H1 (cell line): ENCODE measurements around the gene SDHAF4.
"Not testable (repeated sequence)": the region's sequence is repeated elsewhere in the genome, so short reads cannot be mapped to it uniquely, and the experiment has no call there.

Experiments
- BCL11A ChIP-seq, 2 experiments: IDR thresholded peaks; one replicate each; pipeline ENCODE4 v1.6.1; 2011; ENCODE audit warnings: low read depth in 2 of 2, low read length in 2 of 2, mild to moderate bottlenecking in 2 of 2
- BRCA1 ChIP-seq: IDR thresholded peaks from 2 replicates; pipeline ENCODE4 v1.6.1; 2012; ENCODE audit warnings: low read depth, low read length, improper control_type of control experiment
- CHD1 ChIP-seq: IDR thresholded peaks from 2 replicates; pipeline ENCODE4 v1.6.1; 2012; ENCODE audit warnings: low read depth, low read length, improper control_type of control experiment
- EZH2 ChIP-seq: fragments of 200-600 bp; sonication (generic); IDR thresholded peaks from 2 replicates; pipeline ENCODE4 v1.7.1; 2012; ENCODE audit warnings: low read depth, mild to moderate bottlenecking, moderate library complexity, low read length, inconsistent platforms; ENCODE audit not compliant: severe bottlenecking
- KDM5A ChIP-seq: fragments of 200-600 bp; IDR thresholded peaks from 2 replicates; pipeline ENCODE4 v1.7.1; 2012; ENCODE audit warnings: mild to moderate bottlenecking, low read length, inconsistent platforms, mixed read lengths
- POLR2A ChIP-seq, 2 experiments: IDR thresholded peaks; 1 replicate in 1 of 2; 2 replicates in 1 of 2; pipeline ENCODE4 v1.6.1; 2011; ENCODE audit warnings: low read depth in 2 of 2, low read length in 2 of 2, mild to moderate bottlenecking in 2 of 2; ENCODE audit errors: control extremely low read depth in 1 of 2
- SP1 ChIP-seq: IDR thresholded peaks from 2 replicates; pipeline ENCODE4 v1.6.1; 2011; ENCODE audit warnings: low read depth, low read length
- TAF1 ChIP-seq: IDR thresholded peaks from 2 replicates; pipeline ENCODE4 v1.6.1; 2011; ENCODE audit warnings: mild to moderate bottlenecking, low read depth, low read length
- TF ChIP-seq, protein P1 (sequence below), 3 experiments: IDR thresholded peaks; 1 replicate in 2 of 3; 2 replicates in 1 of 3; pipeline versions ENCODE4 v1.5.1 to v1.6.1; 2011; ENCODE audit warnings: low read length in 3 of 3, mild to moderate bottlenecking in 3 of 3, inconsistent platforms in 2 of 3, low read depth in 1 of 3, moderate library complexity in 1 of 3; ENCODE audit not compliant: insufficient read depth in 1 of 3; ENCODE audit errors: control extremely low read depth in 1 of 3

DNA sequence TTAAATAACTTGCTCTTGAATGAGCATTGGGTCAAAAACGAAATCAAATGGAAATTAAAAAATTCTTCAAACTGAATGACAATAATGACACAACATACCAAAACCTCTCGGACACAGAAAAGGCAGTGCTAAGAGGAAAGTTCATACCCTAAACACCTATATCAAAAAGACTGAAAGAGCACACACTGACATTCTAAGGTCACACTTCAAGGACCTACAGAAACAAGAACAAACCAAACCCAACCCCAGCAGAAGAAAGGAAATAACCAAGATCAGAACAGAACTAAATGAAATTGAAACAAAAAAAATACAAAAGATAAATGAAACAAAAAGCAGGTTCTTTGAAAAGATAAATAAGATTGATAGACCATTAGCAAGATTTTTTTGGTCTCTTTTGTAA, 40.6 kb downstream of the SDHAF4 start:
- TF ChIP-seq SP1; CHD1; EZH2; POLR2A (IDR thresholded peaks at IDR 0.05; ENCODE audit: control extremely low read depth in 1 of 2, low read depth in 2 of 2, low read length in 2 of 2); BRCA1; TAF1; KDM5A; BCL11A (IDR thresholded peaks at IDR 0.05; ENCODE audit: low read depth in 2 of 2, low read length in 2 of 2): not testable (repeated sequence)
- TF ChIP-seq, protein P1, sequence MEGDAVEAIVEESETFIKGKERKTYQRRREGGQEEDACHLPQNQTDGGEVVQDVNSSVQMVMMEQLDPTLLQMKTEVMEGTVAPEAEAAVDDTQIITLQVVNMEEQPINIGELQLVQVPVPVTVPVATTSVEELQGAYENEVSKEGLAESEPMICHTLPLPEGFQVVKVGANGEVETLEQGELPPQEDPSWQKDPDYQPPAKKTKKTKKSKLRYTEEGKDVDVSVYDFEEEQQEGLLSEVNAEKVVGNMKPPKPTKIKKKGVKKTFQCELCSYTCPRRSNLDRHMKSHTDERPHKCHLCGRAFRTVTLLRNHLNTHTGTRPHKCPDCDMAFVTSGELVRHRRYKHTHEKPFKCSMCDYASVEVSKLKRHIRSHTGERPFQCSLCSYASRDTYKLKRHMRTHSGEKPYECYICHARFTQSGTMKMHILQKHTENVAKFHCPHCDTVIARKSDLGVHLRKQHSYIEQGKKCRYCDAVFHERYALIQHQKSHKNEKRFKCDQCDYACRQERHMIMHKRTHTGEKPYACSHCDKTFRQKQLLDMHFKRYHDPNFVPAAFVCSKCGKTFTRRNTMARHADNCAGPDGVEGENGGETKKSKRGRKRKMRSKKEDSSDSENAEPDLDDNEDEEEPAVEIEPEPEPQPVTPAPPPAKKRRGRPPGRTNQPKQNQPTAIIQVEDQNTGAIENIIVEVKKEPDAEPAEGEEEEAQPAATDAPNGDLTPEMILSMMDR (IDR thresholded peaks at IDR 0.05; ENCODE audit: control extremely low read depth in 1 of 3, insufficient read depth in 1 of 3, low read depth in 1 of 3, low read length in 3 of 3): not testable (repeated sequence)
